SU-DHL-6 (cell line): ENCODE measurements around the gene ERP29.
"Not testable (repeated sequence)": the region's sequence is repeated elsewhere in the genome, so short reads cannot be mapped to it uniquely, and the experiment has no call there.

Experiments
- H2AFZ ChIP-seq: fragments of 200-600 bp; sonication (generic); 2 replicates; pipeline ENCODE4 v1.6.1; 2014; ENCODE audit warnings: low read depth, mild to moderate bottlenecking, moderate library complexity, mixed read lengths, antibody characterized with exemption, low read length; ENCODE audit not compliant: severe bottlenecking
- H3F3A ChIP-seq: fragments of 200-600 bp; shearing (Covaris generic); 2 replicates; pipeline ENCODE4 v1.6.0; 2016; ENCODE audit warnings: antibody characterized with exemption, mild to moderate bottlenecking; ENCODE audit not compliant: insufficient read depth
- H3K27ac ChIP-seq: fragments of 200-600 bp; sonication (generic); 2 replicates; pipeline ENCODE4 v1.5.1; 2016; ENCODE audit warnings: low read depth, mild to moderate bottlenecking, low read length, moderate library complexity, mixed read lengths
- H3K27me3 ChIP-seq: fragments of 200-600 bp; sonication (generic), shearing (Covaris generic); 2 replicates; pipeline ENCODE4 v1.6.0; 2014; ENCODE audit warnings: mild to moderate bottlenecking, low read length
- H3K36me3 ChIP-seq: fragments of 200-600 bp; sonication (generic); 2 replicates; pipeline ENCODE4 v1.6.1; 2014; ENCODE audit warnings: mild to moderate bottlenecking, low read length, mixed read lengths
- H3K4me2 ChIP-seq: fragments of 300-600, 200-600 bp; shearing (Covaris generic), sonication (generic); 2 replicates; pipeline ENCODE4 v1.6.0; 2014; ENCODE audit warnings: low read length, low read depth, mild to moderate bottlenecking; ENCODE audit not compliant: poor library complexity, severe bottlenecking
- H3K4me3 ChIP-seq: fragments of 200-600 bp; sonication (generic); 2 replicates; pipeline ENCODE4 v1.5.1; 2014; ENCODE audit warnings: antibody characterized with exemption, low read length, mild to moderate bottlenecking, mixed read lengths; ENCODE audit not compliant: insufficient read depth, poor library complexity, severe bottlenecking
- H3K79me2 ChIP-seq: fragments of 200-600 bp; sonication (generic); 2 replicates; pipeline ENCODE4 v1.6.1; 2014; ENCODE audit warnings: mild to moderate bottlenecking, low read length, moderate library complexity; ENCODE audit not compliant: insufficient read depth
- H3K9ac ChIP-seq: fragments of 200-600 bp; sonication (generic); 2 replicates; pipeline ENCODE4 v1.7.0; 2014; ENCODE audit warnings: mild to moderate bottlenecking, low read length
- H3K9me2 ChIP-seq: fragments of 200-600 bp; sonication (generic); replicated peaks from 2 replicates; pipeline ENCODE4 v1.6.1; 2014; ENCODE audit warnings: low read length; ENCODE audit not compliant: insufficient read depth
- H3K9me3 ChIP-seq: fragments of 200-600 bp; sonication (generic); 2 replicates; pipeline ENCODE4 v1.6.1; 2014; ENCODE audit warnings: low read length, mixed read lengths; ENCODE audit not compliant: insufficient read depth
- H4K20me1 ChIP-seq: fragments of 200-600 bp; sonication (generic); 2 replicates; pipeline ENCODE4 v1.6.1; 2014; ENCODE audit warnings: low read depth, mild to moderate bottlenecking, antibody characterized with exemption, low read length, moderate library complexity, mixed read lengths
- EZH2phosphoT487 ChIP-seq: fragments of 200-600 bp; sonication (generic), shearing (Covaris generic); conservative IDR thresholded peaks from 2 replicates; pipeline ENCODE4 v1.6.1; 2018; ENCODE audit warnings: mild to moderate bottlenecking, antibody characterized with exemption, low read length, moderate library complexity, mixed read lengths
- TF ChIP-seq, protein P1 (sequence below): fragments of 200-600 bp; sonication (generic); IDR thresholded peaks from one replicate; pipeline ENCODE4 v1.5.1; 2017; ENCODE audit warnings: antibody characterized with exemption, mild to moderate bottlenecking, low read length, moderate library complexity; ENCODE audit not compliant: insufficient read depth, poor library complexity, severe bottlenecking

The ERP29 gene

GRCh38 chr12:112032292-112032691 lies 19.1 kb downstream of the ERP29 start:
- no peak overlapping the region for H3K9ac ChIP-seq
- H3K4me3 ChIP-seq, result no peak overlapping the region
- H3K4me2 ChIP-seq, result no peak overlapping the region
- H3K79me2 ChIP-seq, result no peaks in the 10 kb centered on the region
- H3K36me3 ChIP-seq, result peaks cover 65% of the 10 kb centered on the region
- H3F3A ChIP-seq, result peaks cover 10% of the 10 kb centered on the region
- H2AFZ ChIP-seq, result no peak overlapping the region
- no peaks in the 10 kb centered on the region for H3K27me3 ChIP-seq
- H3K9me3 ChIP-seq, result no peaks in the 10 kb centered on the region
- H3K9me2 ChIP-seq, result no peaks in the 10 kb centered on the region
- no peak overlapping the region for H3K27ac ChIP-seq
- TF ChIP-seq, protein P1, sequence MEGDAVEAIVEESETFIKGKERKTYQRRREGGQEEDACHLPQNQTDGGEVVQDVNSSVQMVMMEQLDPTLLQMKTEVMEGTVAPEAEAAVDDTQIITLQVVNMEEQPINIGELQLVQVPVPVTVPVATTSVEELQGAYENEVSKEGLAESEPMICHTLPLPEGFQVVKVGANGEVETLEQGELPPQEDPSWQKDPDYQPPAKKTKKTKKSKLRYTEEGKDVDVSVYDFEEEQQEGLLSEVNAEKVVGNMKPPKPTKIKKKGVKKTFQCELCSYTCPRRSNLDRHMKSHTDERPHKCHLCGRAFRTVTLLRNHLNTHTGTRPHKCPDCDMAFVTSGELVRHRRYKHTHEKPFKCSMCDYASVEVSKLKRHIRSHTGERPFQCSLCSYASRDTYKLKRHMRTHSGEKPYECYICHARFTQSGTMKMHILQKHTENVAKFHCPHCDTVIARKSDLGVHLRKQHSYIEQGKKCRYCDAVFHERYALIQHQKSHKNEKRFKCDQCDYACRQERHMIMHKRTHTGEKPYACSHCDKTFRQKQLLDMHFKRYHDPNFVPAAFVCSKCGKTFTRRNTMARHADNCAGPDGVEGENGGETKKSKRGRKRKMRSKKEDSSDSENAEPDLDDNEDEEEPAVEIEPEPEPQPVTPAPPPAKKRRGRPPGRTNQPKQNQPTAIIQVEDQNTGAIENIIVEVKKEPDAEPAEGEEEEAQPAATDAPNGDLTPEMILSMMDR, result no peak
- TF ChIP-seq EZH2phosphoT487, result no peak
- no peaks in the 10 kb centered on the region for H4K20me1 ChIP-seq

DNA sequence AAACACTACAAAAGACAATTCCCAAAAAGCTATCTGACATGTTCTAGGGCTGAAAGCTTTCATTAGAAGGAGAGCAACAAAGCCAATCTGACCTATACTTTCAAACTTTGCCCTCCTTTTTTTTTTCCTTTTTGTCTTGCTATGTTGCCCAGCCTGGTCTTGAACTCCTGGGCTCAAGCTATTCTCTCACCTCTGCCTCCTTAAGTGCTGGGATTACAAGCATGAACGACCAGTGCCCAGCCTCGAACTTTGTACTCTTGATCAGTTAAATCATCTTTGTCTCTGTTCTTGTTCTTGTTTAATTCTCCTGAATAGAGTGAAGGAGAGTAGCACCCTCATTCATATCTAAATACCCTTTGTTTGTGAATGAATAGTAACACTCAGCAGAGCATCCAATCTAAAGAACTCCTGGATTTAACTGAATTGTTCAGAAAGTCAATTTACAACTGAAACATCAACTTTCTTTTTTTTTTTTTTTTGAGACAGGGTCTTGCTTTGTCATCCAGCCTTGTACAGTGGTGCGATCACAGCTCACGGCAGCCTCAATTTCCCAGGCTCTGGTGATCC lies 22.1 kb downstream of the ERP29 start:
- Histone ChIP-seq H3K36me3 (peaks cover 57% of the 10 kb centered on the region), H3K9me2 (no peaks in the 10 kb centered on the region), H3F3A (peaks cover 7% of the 10 kb centered on the region), H3K9ac (no peak overlapping the region), H3K4me2 (no peak overlapping the region), H2AFZ (no peak overlapping the region), H3K9me3 (no peaks in the 10 kb centered on the region), H3K4me3 (no peak overlapping the region), H3K79me2 (no peaks in the 10 kb centered on the region), H3K27ac (no peak overlapping the region), H4K20me1 (no peaks in the 10 kb centered on the region), H3K27me3 (no peaks in the 10 kb centered on the region)
- no peak for TF ChIP-seq EZH2phosphoT487
- TF ChIP-seq, protein P1, result no peak

DNA sequence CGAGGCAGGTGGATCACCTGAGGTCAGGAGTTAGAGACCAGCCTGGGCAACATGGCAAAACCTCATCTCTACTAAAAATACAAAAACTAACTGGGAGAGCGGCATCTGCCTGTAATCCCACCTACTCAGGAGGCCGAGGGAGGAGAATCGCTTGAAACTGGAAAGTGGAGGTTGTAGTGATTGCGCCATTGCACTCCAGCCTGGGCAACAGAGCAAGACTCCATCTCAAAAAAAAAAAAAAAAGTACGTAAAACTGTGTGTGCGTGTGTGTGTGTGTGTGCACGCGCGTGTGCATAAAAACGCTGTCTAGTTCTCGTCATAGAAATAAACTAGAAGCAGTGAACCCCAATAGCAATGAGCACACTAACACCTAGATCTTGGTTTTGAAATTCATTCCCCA lies 23.4 kb downstream of the ERP29 start:
- H3F3A ChIP-seq, H3K9me2 ChIP-seq, H4K20me1 ChIP-seq, H3K9ac ChIP-seq, H3K79me2 ChIP-seq, H3K4me3 ChIP-seq, H3K9me3 ChIP-seq, H3K27ac ChIP-seq, H2AFZ ChIP-seq, H3K4me2 ChIP-seq, H3K27me3 ChIP-seq: not testable (repeated sequence)
- H3K36me3 ChIP-seq, result peaks cover 53% of the 10 kb centered on the region

GRCh38 chr12:112046003-112046402 lies 32.8 kb downstream of the ERP29 start:
- Histone ChIP-seq H3K79me2 (no peaks in the 10 kb centered on the region), H3K9ac (no peak overlapping the region), H3K27ac (no peak overlapping the region), H3K9me2 (no peaks in the 10 kb centered on the region), H3K4me2 (no peak overlapping the region), H2AFZ (no peak overlapping the region), H4K20me1 (no peaks in the 10 kb centered on the region), H3K4me3 (no peak overlapping the region), H3K27me3 (no peaks in the 10 kb centered on the region), H3F3A (0 out of 2 replicates have a peak, but pooled peaks cover 8% of the 10 kb centered on the region), H3K9me3 (no peaks in the 10 kb centered on the region), H3K36me3 (peaks cover 56% of the 10 kb centered on the region)
- TF ChIP-seq, protein P1, result no peak
- TF ChIP-seq EZH2phosphoT487, result no peak
